Measurements from ENCODE around the gene CMIP.

GRCh38 chr16:81462683-81463082, 18.1 kb downstream of the CMIP start:
- TF ChIP-seq, protein P1, sequence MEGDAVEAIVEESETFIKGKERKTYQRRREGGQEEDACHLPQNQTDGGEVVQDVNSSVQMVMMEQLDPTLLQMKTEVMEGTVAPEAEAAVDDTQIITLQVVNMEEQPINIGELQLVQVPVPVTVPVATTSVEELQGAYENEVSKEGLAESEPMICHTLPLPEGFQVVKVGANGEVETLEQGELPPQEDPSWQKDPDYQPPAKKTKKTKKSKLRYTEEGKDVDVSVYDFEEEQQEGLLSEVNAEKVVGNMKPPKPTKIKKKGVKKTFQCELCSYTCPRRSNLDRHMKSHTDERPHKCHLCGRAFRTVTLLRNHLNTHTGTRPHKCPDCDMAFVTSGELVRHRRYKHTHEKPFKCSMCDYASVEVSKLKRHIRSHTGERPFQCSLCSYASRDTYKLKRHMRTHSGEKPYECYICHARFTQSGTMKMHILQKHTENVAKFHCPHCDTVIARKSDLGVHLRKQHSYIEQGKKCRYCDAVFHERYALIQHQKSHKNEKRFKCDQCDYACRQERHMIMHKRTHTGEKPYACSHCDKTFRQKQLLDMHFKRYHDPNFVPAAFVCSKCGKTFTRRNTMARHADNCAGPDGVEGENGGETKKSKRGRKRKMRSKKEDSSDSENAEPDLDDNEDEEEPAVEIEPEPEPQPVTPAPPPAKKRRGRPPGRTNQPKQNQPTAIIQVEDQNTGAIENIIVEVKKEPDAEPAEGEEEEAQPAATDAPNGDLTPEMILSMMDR (IDR thresholded peaks at IDR 0.05): no peak
- no peak for TF ChIP-seq POLR2A (IDR thresholded peaks at IDR 0.05)
